Endothelial cell of umbilical vein (primary cell): Measurements from ENCODE around the gene SPON1. TPM values are rescaled to one million over a fixed set of nuclear protein-coding genes. Genes with fewer than 3 reads are reported as not detected.

Experiments used
- BruUV-seq: library from RNA; stranded (reverse); fragments of 400-500 nt; replicated peaks from 2 replicates; lab custom pipeline; 2021; lab: Mats Ljungman, UMichigan
- CTCF ChIA-PET: fragments of 300-600, 350-600 bp; sonication (Branson Sonifier 250); formaldehyde crosslinking; loops from one replicate; lab custom pipeline; 2021; ENCODE audit warnings: antibody characterized with exemption, inconsistent platforms; lab: Charles Lee
- POLR2A ChIA-PET: fragments of 300-600, 350-600 bp; sonication (Branson Sonifier 250); formaldehyde crosslinking; loops from one replicate; lab custom pipeline; 2021; ENCODE audit warnings: antibody characterized with exemption, inconsistent platforms; lab: Charles Lee
- DNase-seq: peaks from one replicate; pipeline ENCODE4 v3.0.0-alpha.2; 2011; ENCODE audit warnings: low read depth, low spot score
- FAIRE-seq: peaks from 2 replicates; lab custom pipeline; 2011; peaks lifted over from hg19 to GRCh38; lab: Jason Lieb, UNC
- H2AFZ ChIP-seq: 2 replicates; pipeline ENCODE4 v1.6.0; 2012; ENCODE audit warnings: low read depth, low read length, control low read depth, inconsistent platforms
- H3K27ac ChIP-seq: 2 replicates; pipeline ENCODE4 v1.5.1; 2011; ENCODE audit warnings: low read depth, mild to moderate bottlenecking, control low read depth, low read length, moderate library complexity; ENCODE audit not compliant: insufficient read depth
- H3K27me3 ChIP-seq, 2 experiments: 2 replicates each; pipeline versions ENCODE4 v1.6.0 to v1.6.1; 2011; ENCODE audit warnings: low read length in 2 of 2, mixed read lengths in 1 of 2; ENCODE audit not compliant: control insufficient read depth in 2 of 2, insufficient read depth in 2 of 2
- H3K36me3 ChIP-seq, 2 experiments: 2 replicates in 1 of 2; 3 replicates in 1 of 2; pipeline ENCODE4 v1.5.1; 2011; ENCODE audit warnings: low read length in 2 of 2, mild to moderate bottlenecking in 1 of 2, moderate library complexity in 1 of 2; ENCODE audit not compliant: control insufficient read depth in 2 of 2, insufficient read depth in 2 of 2; ENCODE audit errors: extremely low read depth in 1 of 2
- H3K4me1 ChIP-seq: 3 replicates; pipeline ENCODE4 v1.5.1; 2011; ENCODE audit warnings: mild to moderate bottlenecking, low read length; ENCODE audit not compliant: control insufficient read depth, insufficient read depth; ENCODE audit errors: extremely low read depth
- H3K4me2 ChIP-seq: 2 replicates; pipeline ENCODE4 v1.6.1; 2011; ENCODE audit warnings: low read length, control low read depth, mixed read lengths; ENCODE audit not compliant: insufficient read depth
- H3K4me3 ChIP-seq, 3 experiments: fragments of 200-600 bp in 1 of 3; sonication (generic), shearing (Covaris generic) in 1 of 3; replicated peaks in 1 of 3; 2 replicates each; pipeline ENCODE4 v1.5.1; 2011 to 2016; ENCODE audit warnings: control low read depth in 3 of 3, low read length in 3 of 3, mild to moderate bottlenecking in 2 of 3, inconsistent platforms in 1 of 3, low read depth in 1 of 3, moderate library complexity in 1 of 3; ENCODE audit not compliant: insufficient read depth in 1 of 3
- H3K79me2 ChIP-seq: 2 replicates; pipeline ENCODE4 v1.6.0; 2012; ENCODE audit warnings: low read length, inconsistent platforms; ENCODE audit not compliant: control insufficient read depth, insufficient read depth
- H3K9ac ChIP-seq: replicated peaks from 2 replicates; pipeline ENCODE3; 2011; ENCODE audit warnings: low read length, control low read depth; ENCODE audit not compliant: insufficient read depth; ENCODE audit errors: extremely low read depth
- H3K9me1 ChIP-seq: replicated peaks from 3 replicates; pipeline ENCODE4 v1.6.0; 2011; ENCODE audit warnings: mild to moderate bottlenecking, low read length; ENCODE audit not compliant: control insufficient read depth, insufficient read depth; ENCODE audit errors: extremely low read depth
- H3K9me3 ChIP-seq: replicated peaks from 2 replicates; pipeline ENCODE4 v1.5.1; 2012; ENCODE audit warnings: low read length, inconsistent platforms; ENCODE audit not compliant: control insufficient read depth, insufficient read depth
- H4K20me1 ChIP-seq: replicated peaks from 2 replicates; pipeline ENCODE3; 2011; ENCODE audit warnings: mild to moderate bottlenecking, low read length; ENCODE audit not compliant: control insufficient read depth, insufficient read depth; ENCODE audit errors: extremely low read depth
- CTCF ChIP-seq, 2 donors: IDR thresholded peaks; 1 replicate in 1 of 2; 2 replicates in 1 of 2; pipeline ENCODE4 v1.5.1; 2011; ENCODE audit warnings: low read length in 2 of 2, mild to moderate bottlenecking in 2 of 2, moderate library complexity in 2 of 2, control low read depth in 1 of 2, inconsistent platforms in 1 of 2, low read depth in 1 of 2; ENCODE audit not compliant: insufficient read depth in 1 of 2; ENCODE audit errors: extremely low read depth in 1 of 2
- EZH2 ChIP-seq: IDR thresholded peaks from 2 replicates; pipeline ENCODE4 v1.6.1; 2012; ENCODE audit warnings: borderline replicate concordance, low read depth, mild to moderate bottlenecking, moderate library complexity, low read length, inconsistent platforms; ENCODE audit not compliant: severe bottlenecking
- FOS ChIP-seq: IDR thresholded peaks from 2 replicates; pipeline ENCODE4 v1.6.1; 2011; ENCODE audit warnings: mild to moderate bottlenecking, low read length, moderate library complexity, borderline replicate concordance; ENCODE audit not compliant: insufficient read depth
- GATA2 ChIP-seq: IDR thresholded peaks from 2 replicates; pipeline ENCODE4 v1.7.0; 2011; ENCODE audit warnings: low read depth, mild to moderate bottlenecking, moderate library complexity, mixed read lengths, low read length; ENCODE audit not compliant: insufficient read length, insufficient read depth
- JUN ChIP-seq: IDR thresholded peaks from 2 replicates; pipeline ENCODE4 v1.6.1; 2011; ENCODE audit warnings: borderline replicate concordance, low read depth; ENCODE audit not compliant: insufficient read length, insufficient read depth
- MAX ChIP-seq: IDR thresholded peaks from 2 replicates; pipeline ENCODE4 v1.6.1; 2011; ENCODE audit not compliant: insufficient read depth, insufficient read length
- MYC ChIP-seq: IDR thresholded peaks from one replicate; pipeline ENCODE4 v1.6.1; 2011; ENCODE audit warnings: mild to moderate bottlenecking, low read depth, low read length
- POLR2A ChIP-seq: IDR thresholded peaks from 2 replicates; pipeline ENCODE4 v1.6.1; 2012; ENCODE audit warnings: low read depth, mild to moderate bottlenecking, control low read depth, low read length
- POLR2AphosphoS5 ChIP-seq: IDR thresholded peaks from 2 replicates; pipeline ENCODE4 v1.6.1; 2012; ENCODE audit warnings: low read depth, mild to moderate bottlenecking, control low read depth, low read length, moderate library complexity; ENCODE audit not compliant: insufficient read depth
- dilution Hi-C: fragments of 300-500 bp; cut with MboI; formaldehyde crosslinking; loops from one replicate; pipeline ENCODE4 v1.15.0; 2019; ENCODE audit warnings: low sequenced_read_pairs; ENCODE audit not compliant: extremely low pct_ligation_motif_present
- intact Hi-C: fragments of 100-400 bp; cut with micrococcal nuclease; formaldehyde crosslinking; loops from one replicate; pipeline ENCODE4 v1.10.0; 2022
- polyA plus RNA-seq, 4 experiments: library from polyadenylated mRNA; depleted of rRNA in 3 of 4; stranded (reverse) in 3 of 4; unstranded in 1 of 4; fragments of >200 nt; gene quantifications; 2 replicates each; pipeline versions ENCODE4 v1.2.1 to v1.2.3, GENCODE V29; 2011 to 2012; ENCODE audit warnings: missing spikeins in 1 of 4
- total RNA-seq: library from RNA; stranded (reverse); gene quantifications from 2 replicates; pipeline ENCODE4 v1.2.3, GENCODE V29; 2021

The SPON1 gene
- total and polyA plus RNA-seq, 2 donors (not counting 3 experiments of a cell fraction or from before 2014, with no cell fraction given): 0.31 TPM; not detected in 1

- Histone ChIP-seq H3K27me3 (no peaks in the 10 kb centered on the region), H3K4me2 (no peak overlapping the region), H3K27ac (no peak overlapping the region), H4K20me1 (no peaks in the 10 kb centered on the region), H3K9ac (no peak overlapping the region), H3K4me3 (no peak overlapping the region), H3K79me2 (no peaks in the 10 kb centered on the region), H3K9me3 (no peaks in the 10 kb centered on the region), H3K9me1 (no peaks in the 10 kb centered on the region), H3K4me1 (no peaks in the 10 kb centered on the region), H3K36me3 (no peaks in the 10 kb centered on the region), H2AFZ (no peak overlapping the region)
- FAIRE-seq: no peak
- ChIA-PET POLR2A (no interaction called here), CTCF (interaction anchor here (0.9 to 1.8 kb wide), 2 partner anchors 9 to 11 kb away, joined by 3 to 9 read pairs; no protein-coding TSS in a partner anchor)
- dilution Hi-C loops: no loop called here
- DNase-seq: no peak
- BruUV-seq: no TSS peak
- intact Hi-C loops: no loop called here
- TF ChIP-seq EZH2: no peak
- TF ChIP-seq FOS: no peak
- TF ChIP-seq MAX: no peak
- TF ChIP-seq JUN: no peak
- no peak for TF ChIP-seq POLR2AphosphoS5
- TF ChIP-seq POLR2A: no peak
- TF ChIP-seq CTCF (IDR thresholded peaks at IDR 0.05; ENCODE audit: extremely low read depth in 1 of 2, insufficient read depth in 1 of 2, low read depth in 1 of 2, low read length in 2 of 2): no peak
- TF ChIP-seq GATA2: no peak
- no peak for TF ChIP-seq MYC
Measured at GRCh38 chr11:14158393-14158792, 195.9 kb downstream of the SPON1 start.
